Spleen (tissue), 7 donors: ENCODE results near the gene CNTNAP2.

Experiments
- CTCF ChIP-seq, 11 experiments: fragments of 200-600 bp in 7 of 11; fragments of 450-650 bp in 4 of 11; sonication (generic) in 4 of 11; IDR thresholded peaks in 8 of 11; conservative IDR thresholded peaks in 3 of 11; 1 replicate in 7 of 11; 2 replicates in 4 of 11; pipeline versions ENCODE4 v1.4.0 to v1.8.0; 2016 to 2021; ENCODE audit warnings: antibody characterized with exemption in 11 of 11, inconsistent platforms in 4 of 11, mild to moderate bottlenecking in 1 of 11
- POLR2A ChIP-seq, 3 donors: fragments of 450-650 bp; IDR thresholded peaks; one replicate each; pipeline ENCODE4 v1.5.1; 2017; ENCODE audit warnings: antibody characterized with exemption in 3 of 3, mild to moderate bottlenecking in 1 of 3
- donor health status: DM: no; HTN: no; CAD: no; lungs with moderate emphysema.
- donor health status: DM: no; HTN: no; CAD: no.
- donor health status: DM: no; HTN: no; CAD: no.

GRCh38 chr7:146937836-146938235, 821.2 kb downstream of the CNTNAP2 start:
- TF ChIP-seq CTCF (IDR thresholded peaks at IDR 0.05 in 8 of 11, conservative IDR thresholded peaks at IDR 0.05 in 3 of 11) (no peak), POLR2A (IDR thresholded peaks at IDR 0.05) (no peak)
